Measurements from ENCODE around the gene WDFY2. TPM values are rescaled to one million over a fixed set of nuclear protein-coding genes. Genes with fewer than 3 reads are reported as not detected.

WDFY2 gene
- total RNA-seq, 1 experiment from 2014 or later, result 8.2 TPM

DNA sequence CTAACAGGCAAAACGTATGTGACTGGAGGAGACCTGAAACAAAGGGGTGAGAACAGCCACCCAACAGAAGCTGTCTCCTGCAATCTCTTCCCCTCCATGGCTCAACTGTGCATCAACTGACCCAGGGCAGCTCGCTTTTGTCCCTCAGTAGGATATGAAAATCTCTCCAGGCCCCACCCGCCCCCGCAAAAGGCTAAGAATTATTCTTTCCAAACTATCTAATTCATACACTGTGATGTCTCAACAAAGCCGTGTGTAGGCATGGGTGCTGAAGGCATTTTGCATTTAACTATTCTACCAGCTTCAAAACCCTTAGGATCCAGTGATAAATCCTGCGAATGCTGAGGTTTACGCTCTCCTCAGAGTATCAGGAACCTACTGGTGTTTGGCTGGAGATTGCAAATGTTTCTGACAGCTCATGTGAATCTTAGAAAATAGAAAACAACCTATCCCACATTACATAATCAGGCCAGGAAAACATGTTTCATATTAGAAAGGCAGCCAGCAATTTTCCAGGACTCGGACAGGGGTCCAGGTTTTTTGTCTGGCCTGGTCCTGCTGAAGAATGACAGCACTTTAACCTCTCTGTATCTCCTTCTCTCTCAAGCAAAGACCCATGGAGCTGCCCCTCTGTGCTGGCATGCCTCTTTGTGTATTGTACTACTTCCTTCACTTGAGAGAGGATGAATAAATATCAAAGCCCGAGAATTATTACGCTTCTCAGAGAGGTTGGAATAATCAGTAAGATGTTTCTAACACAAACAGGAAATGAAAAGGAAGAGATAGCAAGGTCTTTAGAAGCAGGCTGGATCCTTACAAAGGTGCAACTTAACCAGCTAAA is 202.4 kb downstream of the WDFY2 start:
- no peak for DNase-seq (ENCODE audit: low read depth)

DNA sequence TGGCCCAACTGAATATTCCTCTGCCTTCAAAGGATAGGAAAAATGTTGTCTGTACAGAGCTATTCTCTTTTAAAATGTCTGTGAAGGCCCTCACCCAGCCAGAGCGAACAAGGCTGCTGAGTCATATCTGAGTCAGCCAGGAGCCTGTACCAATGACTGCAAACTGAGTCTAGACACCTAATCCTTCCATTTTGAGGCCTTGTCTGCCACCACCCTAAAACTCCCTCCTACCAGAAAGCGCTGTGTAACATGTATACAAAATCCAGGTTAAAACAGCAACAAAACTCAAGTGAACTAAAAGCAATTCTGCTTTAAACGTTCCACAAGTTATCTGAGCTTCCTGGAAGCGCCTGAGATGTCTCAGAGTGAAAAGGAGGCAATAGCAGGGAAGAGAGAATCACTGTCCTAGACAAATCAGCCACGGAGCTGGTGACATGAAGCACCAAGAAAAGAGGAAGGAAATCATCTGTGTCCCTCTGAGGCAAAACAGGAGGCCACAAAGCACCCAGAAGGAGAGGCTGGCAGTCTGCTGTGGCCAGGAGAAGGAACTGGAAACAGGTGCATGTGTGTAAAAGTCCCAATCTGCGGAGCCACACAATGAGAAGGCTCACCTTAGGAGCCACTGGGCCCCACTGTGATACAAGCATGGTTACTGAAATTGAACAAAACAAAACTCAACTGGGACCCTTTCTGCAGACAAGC is 209.5 kb downstream of the WDFY2 start:
- peak; percentile 78 for DNase-seq (ENCODE audit: low read depth)

DNA sequence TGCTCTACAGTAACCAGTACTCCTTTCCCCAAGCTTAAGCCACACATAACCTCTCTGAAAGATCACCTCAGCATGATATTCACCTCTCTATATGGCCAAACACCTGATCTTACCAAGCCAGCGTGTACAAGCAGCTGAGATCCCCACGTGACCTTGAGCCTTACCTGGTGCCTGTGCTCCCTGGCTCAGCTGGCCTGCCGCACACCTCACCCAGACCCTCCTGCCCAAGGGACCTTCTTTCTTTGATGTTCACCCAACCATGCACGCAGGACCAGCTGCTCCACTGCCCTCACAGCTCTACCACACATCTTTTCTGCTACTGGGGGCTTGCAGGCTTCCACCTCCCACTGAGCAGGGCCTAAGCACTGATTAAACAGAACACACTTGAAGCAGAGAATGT is 210.7 kb downstream of the WDFY2 start:
- DNase-seq (ENCODE audit: low read depth), result no peak

DNA sequence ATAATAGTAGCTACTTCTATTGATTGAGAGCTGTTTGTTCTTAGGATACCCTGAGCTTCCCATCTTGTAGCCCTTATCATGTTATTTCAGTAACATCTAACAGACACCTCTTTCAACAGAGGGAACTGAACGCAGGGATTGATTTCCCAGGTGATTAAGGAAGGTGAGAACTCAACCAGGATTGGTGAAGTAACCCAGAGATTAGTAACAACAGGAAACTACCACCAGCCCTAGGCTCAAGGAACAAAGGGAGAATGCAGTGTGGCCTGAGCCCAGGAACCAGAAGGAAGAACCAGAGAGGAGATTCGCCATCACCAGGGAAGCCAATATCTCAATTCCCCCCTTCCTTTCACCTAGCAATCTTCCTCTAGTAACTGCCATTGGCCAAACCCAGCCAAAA is 211.2 kb downstream of the WDFY2 start:
- no peak for DNase-seq (ENCODE audit: low read depth)

DNA sequence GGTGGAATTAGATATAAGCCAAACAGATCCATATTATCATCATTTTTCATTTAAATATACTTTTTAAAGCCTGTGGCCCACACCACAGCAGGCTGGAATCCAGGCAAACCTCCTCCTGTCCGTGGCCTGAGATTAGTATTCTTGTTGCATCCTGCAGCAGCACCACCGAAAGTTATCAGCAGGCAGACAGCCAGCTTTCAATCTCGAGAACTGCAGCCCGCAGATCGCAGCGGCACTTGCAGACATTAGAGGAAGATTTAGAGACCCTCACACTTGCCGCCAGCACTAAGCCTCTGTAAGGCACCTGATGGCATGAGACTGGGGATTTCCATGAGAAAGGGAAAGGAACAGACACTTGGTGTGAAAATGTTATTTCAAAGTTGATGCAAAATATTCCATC is 212.3 kb downstream of the WDFY2 start:
- no peak for DNase-seq (ENCODE audit: low read depth)

DNA sequence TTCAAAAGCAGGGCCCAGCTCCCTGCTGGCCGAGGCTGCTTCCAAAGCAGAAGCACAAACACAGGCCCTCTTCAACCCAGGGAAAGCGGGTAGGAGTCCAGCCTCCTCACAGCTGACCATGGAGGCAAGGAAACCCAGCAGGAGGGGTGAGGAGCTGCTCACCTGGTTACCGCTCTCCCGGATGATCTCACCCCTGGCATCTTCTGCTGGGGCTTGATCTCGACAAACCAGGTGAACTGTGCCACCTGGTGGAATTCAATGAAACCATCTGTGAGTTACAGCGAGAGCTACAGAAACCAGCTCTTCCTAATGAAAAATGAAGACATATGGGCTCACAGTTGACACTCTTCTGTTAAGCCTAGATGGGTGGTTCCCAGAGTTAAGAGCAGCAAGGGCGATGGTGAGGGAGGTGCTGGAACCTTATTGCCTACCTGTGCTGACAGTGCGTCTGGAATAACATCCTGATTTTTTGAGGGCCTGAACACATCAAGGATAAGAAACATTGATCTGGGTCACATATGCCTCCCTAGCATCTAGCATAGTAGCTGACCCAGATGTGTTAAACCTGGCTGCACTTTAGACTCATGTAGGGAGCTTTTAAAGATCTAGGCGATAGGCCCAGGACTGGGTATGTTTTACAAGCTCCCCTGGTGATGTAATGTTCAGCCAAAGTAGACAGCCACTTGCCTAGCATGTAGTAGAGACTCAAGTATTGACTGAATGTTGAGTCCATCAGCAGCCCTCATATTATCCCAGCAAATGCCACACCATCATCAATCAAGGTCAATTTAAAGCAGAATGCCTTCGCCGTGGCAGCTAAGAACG is 213.6 kb downstream of the WDFY2 start:
- DNase-seq (ENCODE audit: low read depth), result peak; percentile 43

DNA sequence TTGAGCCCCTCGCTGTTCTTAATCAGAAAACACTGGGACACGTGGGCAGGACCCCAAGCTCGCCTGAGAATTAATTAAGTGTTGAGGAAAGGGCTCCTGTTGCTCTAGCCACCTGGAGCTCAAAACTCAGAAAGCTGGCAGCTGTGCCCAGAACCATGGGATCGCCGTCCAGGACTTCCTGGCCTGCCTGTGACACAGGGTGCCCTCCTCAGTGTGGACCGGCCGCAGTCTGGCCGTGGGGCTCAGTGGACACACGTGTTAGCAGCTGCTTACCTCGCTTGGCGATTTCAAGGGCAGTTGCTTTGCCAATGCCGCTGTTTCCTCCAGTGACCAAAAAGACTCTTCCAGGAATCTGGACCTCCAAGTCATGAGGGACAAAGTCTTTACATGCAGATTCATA is 215.0 kb downstream of the WDFY2 start:
- no peak for DNase-seq (ENCODE audit: low read depth)

DNA sequence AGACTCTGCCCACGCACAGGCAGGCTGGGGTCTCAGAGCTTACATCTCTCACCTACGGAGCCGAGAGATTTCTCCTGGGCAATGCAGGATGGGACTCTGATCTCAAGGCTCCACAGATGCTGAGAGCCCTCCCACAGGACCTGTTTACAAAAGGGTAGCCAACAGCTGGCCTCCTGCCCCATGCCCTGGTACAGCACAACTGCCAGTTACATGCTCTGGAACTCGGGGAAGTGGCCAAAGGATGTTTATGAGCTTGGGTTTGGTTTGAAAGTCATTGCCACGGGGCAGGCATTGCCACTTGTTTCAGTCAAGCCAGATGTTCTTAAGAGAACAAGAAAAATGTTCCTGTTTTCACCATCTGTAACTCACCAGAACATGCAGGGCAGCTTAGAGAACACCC is 216.2 kb downstream of the WDFY2 start:
- no peak for DNase-seq (ENCODE audit: low read depth)

DNA sequence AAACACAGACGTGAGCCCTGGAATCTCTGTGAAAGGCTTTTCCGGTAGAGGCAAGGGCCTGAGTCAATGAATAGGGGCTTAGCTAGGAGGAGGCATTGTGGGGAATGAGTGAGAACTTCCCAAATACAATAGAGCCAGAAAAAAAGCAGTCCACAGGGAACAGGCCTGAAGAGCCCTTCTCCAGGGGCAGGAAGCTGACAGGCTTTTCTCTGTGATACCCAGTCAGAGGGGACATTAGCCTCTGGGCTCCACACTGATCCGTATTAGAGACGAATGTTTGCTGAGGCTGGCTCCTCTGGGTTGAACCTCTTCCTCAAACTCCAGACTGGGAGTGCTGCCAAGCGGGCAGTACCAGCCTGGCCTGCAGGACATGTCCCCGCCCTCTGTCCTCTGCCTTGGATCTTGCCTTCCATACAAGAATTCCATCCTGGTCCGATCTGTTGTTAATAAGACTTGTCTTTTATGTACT is 217.4 kb downstream of the WDFY2 start:
- peak; percentile 43 for DNase-seq (ENCODE audit: low read depth)

DNA sequence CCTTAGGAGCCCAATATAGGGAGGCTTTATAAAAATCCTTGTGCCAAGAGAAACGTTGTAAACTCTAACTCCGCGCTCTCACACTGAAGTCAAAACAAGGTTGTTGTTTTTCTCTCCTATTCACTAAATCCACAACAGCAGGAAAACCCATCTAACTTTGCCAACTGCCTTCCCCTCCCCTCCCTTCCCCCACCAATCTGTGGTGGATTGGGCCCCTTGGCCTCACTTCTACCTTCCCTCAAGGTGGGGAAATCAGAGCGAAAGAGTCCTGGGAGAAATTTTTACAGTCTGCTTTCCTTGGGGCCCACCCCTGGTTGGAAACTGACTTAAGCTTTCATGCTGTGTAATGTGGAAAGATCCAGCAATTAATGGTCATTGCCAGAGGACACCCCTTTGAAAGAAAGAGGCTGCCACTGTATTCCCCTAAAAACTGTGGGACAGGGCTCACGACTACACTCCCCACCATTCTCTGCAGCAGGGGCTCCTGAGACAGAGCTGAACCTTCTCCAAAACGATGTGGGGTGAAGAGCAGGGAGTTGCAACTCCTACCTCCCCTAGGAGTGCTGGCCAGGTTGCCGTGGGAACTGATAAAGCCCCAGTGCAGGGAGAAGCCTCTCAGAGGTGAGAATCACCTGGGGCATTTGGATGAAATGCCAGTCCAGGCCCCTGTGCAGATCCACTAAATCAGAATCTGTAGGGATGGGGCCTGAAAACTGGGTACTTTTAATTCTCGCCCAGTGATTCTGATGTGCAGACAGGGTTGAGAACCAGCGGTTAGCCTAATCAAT is 218.6 kb downstream of the WDFY2 start:
- DNase-seq (ENCODE audit: low read depth), result no peak

DNA sequence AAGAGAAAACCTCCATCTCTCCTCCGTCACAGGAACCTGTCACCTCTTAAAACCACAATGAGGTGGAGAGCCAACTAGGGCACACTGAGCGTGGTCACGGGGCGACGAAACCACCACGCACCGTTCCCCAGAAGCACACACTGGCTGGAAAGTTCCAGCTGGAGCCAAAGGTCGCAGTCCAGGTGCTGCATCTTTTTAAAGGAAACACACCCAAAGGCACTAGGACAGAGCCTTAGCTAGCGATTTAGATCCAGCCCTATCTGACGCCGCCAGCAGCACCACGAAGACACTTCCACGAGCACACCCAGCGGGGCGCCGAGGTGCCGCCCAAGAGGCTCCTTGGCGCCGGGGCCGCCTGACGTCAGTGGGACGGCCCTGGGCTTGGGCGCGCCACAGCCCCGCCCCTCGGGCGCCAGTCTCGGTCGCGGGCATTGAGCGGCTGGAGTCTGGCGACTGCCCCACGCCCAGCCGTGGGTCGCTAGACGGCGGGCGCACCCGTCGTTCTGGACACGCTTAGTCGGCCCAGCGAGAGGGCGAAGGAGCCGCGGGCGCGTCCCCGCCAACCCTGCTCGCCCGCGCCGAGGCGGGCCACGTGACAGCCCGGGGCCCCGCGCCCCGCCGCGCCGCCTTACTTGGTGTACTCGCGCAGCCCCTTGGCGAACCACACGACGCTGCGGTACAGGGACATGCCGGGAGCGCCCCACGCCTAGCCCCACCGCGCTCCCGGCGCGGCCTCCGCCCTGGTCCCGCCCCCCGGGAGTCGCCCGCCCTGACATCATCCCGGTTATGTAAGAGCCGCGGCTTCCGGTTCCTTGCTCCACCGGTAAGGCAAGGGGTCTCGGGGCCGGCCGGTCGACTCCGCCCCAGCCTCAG is 219.4 kb downstream of the WDFY2 start, which contains the start of gene DHRS12:
DHRS12 (minus strand) TSS at position 742 of the 873 bp plus-strand sequence. CDS start 4,504 bp downstream, outside the sequence.
- peak; percentile 73 for DNase-seq (ENCODE audit: low read depth)

DNA sequence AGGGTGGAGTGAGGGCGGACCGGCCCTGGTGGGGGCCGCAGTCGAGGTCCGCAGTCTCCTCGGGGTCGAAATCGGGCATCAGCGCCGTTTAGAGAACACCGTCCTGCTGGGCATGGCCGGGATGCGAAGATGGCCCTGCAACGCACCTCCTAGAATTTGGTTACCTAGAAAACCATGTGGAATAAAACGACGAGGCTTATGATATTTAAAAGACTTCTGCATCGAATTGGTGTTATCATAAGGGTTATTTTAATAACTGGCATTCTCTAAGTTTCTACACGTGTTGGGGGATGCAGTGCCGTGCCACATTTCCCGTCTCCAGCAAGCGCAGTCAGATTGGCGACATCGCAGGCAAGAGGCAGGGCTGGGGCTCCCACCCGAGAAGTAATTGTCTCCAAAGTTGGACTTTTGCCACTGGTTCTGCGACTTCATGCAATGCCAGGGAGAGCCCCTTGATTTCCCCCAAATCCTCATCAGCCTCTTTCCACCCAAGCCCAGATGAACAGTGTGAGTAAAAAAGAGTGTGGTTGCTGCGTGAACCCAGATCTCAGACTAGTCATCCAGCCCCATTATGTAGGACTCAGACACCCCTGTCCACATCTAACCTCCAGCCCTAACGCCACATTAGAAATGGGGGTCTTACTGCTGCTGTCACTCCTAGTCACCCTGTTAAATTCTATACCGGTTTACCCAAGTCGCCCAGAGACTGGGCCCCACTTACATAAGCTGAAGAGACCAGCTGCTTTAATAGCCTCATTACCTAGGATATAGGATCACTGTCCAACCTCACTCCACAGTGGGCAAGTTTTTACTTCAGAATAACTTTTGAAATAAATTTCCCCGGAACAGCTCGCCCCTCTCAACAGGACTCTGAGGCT is 220.3 kb downstream of the WDFY2 start:
- no peak for DNase-seq (ENCODE audit: low read depth)

DNA sequence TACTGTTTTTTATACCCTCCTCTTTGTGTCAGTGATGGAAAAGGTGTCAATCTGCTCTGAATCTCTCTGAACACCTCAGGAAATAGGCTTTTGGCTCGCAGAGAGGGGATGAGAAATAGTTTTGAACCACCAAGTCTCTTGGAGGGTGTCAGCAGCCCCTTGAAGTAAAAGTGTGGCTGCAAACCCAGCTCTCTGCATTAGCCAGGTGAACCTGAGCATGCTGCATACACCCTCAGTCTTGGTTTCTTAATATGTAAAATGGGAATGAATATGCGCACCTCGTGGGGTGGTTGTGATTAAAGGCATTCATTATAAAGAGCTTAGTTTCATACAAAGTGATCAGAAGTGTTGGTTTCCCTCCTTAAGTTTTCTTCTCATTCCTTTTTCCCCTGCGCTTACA is 221.1 kb downstream of the WDFY2 start:
- no peak for DNase-seq (ENCODE audit: low read depth)

DNA sequence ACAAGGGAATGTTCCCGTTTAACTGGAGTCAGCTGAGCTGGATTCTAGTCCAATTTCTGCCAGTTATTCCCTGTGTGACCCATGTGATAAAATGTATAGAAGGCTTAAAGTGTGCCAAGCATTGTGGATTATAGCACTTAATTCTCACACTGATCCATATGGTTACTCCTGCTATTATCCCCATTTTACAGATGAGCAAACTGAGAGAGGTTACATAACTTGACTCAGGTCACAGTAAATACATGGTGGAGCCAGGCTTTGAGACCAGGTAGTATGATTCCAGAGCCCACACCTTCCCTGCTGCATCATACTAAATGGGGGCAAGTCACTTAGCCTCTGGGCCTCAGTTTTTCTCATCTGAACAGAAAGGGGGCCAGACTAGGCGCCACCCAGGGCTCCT is 221.7 kb downstream of the WDFY2 start:
- no peak for DNase-seq (ENCODE audit: low read depth)

DNA sequence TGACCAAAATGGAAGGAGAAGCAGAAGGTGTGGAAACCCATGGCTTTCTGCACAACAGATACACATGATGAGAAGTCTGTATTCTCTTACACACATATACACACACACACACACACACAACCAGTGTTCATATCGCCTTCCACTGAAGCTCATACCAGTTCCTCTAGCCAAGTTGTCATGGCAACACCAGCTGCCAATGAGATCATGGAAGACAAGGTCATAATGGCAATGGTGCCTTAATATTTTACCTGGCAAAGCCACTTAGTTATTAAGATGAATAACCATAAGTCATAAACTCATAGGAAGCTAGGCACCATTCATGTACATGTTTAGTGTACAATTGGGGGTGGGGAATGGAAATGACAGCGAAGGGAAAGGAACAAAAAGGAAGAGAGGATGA is 222.3 kb downstream of the WDFY2 start:
- peak; percentile 46 for DNase-seq (ENCODE audit: low read depth)

DNA sequence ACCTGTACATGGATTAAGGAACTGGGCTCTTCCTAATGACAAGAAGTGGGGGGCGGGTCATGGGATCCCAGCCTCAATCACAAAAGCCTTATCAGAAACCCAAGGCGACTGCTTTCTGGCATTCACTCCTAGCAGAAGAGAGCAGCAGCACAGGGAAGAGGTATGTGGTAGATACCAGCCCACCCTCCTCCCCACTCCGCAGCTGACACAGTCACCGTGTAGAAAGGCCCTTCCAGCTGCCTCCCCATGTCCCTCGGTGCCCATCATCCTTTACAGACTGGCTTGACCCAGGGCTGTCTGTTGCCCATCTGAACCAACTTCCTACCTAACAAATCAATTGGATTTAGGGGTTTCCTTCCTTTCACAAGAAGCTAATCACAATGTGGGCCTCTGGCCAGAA is 222.8 kb downstream of the WDFY2 start:
- no peak for DNase-seq (ENCODE audit: low read depth)

DNA sequence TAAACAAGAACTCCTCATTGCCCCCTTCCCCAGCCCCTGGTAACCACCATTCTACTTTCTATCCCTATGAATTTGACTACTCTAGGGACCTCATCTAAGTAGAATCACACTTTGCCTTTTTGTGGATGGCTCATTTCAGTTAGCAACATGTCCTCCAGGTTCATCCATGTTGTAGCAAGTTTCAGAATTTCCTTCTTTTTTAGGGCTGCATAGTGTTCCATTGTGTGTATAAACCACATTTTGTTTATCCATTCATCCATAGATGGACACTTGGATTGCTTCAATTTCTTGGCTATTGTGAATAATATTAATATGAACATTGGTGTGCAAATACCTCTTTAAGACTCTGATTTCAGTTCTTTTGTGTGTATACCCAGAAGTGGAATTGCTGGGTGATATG is 224.5 kb downstream of the WDFY2 start:
- DNase-seq (ENCODE audit: low read depth), result no peak

DNA sequence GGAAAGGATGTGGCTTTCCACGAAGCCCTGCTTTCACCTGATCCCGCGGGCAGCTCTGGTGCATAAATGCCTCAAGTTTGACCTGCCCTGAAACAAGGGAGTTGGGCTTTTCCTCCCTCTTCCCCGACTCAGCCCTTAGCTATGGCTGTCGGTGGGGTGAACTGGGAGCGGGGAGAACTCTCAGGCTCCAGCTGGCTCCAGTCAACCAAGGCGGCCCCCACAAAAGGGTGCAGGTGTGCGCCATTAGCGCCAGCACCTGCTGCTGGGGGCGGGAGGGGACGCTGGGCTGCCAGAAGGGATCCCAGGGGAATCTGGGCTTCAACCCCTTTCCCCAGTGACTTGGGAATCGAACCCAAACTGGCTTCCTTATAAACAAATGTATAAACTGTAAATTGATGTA is 226.8 kb downstream of the WDFY2 start:
- DNase-seq (ENCODE audit: low read depth), result no peak

DNA sequence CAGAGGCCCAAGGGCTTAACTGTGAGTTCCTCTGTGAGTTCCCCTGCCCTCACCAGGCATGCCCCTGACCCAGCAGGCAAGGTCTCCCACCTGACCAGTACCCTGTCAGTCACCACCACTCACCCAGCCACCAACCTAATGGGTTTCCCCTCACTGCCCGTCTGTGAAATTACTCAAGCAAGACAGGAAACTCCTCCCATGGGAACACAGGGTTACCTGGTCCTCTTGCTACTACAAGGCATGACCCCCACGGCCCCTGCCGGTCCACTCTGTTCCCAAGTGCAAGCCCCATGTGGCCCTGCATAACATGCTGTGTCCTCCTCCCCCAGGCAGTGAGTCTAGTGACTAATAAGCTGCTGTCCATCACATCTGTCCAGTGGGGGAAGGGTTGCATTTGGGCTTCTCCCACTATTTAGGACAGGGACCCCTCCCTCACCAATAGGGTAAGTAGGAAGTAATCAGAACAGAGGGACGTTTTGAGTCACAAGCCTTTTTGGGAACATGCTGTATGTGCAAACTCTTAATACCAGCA is 227.7 kb downstream of the WDFY2 start:
- DNase-seq (ENCODE audit: low read depth), result no peak

Data from LHCN-M2 (cell line).